Nephron (organoid): Measurements from ENCODE around the gene SNTB2.

Experiments
- H3K27ac Mint-ChIP-seq, 3 experiments: 2 replicates each; pipeline ENCODE4 v1.8.0; 2020; ENCODE audit warnings: mixed read lengths in 3 of 3, mild to moderate bottlenecking in 2 of 3, moderate library complexity in 1 of 3
- H3K27me3 Mint-ChIP-seq: 2 replicates; pipeline ENCODE4 v1.8.0; 2021; ENCODE audit warnings: low read depth, mild to moderate bottlenecking, moderate library complexity, mixed read lengths
- H3K36me3 Mint-ChIP-seq: 2 replicates; pipeline ENCODE4 v1.8.0; 2020; ENCODE audit warnings: low read depth, mixed read lengths
- H3K4me1 Mint-ChIP-seq: 2 replicates; pipeline ENCODE4 v1.8.0; 2020; ENCODE audit warnings: mixed read lengths
- H3K4me3 Mint-ChIP-seq, 3 experiments: 2 replicates each; pipeline ENCODE4 v1.8.0; 2020; ENCODE audit warnings: mild to moderate bottlenecking in 3 of 3, mixed read lengths in 3 of 3, moderate library complexity in 2 of 3
- H3K9me3 Mint-ChIP-seq: 2 replicates; pipeline ENCODE4 v1.8.0; 2020; ENCODE audit warnings: mixed read lengths
- CTCF ChIP-seq, 3 experiments: fragments of 200-600 bp; sonication (generic); IDR thresholded peaks; one replicate each; pipeline ENCODE4 v1.5.0; 2021; ENCODE audit warnings: antibody characterized with exemption in 3 of 3; ENCODE audit not compliant: unreplicated experiment in 3 of 3

The SNTB2 gene

DNA sequence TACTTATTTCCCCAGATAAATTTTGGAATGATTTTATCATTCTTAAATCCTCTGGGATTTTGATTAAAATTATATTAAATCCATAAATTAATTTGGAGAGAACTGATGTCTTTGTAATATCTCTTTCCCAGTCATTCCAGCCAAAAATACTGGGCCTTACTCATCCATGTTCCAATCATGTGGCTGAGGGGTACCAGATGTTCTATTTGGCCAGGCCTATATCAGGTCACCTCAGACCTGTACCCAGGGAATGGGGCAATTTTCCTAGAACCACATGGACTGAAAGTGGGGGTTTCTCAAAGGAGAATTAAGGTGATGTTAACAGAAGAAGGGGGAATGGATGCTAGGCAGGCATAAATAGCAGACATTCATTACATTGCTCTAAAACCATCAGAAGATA, 7.5 kb downstream of the SNTB2 start:
- Mint-ChIP-seq H3K27ac (peak overlapping the region in 1 of 3 experiments; percentile 59), H3K27me3 (no peaks in the 10 kb centered on the region), H3K4me3 (no peak overlapping the region), H3K36me3 (peaks cover 6% of the 10 kb centered on the region), H3K9me3 (no peaks in the 10 kb centered on the region), H3K4me1 (peaks cover 51% of the 10 kb centered on the region)
- TF ChIP-seq CTCF (IDR thresholded peaks at IDR 0.05; ENCODE audit: unreplicated experiment in 3 of 3): no peak

- Mint-ChIP-seq H3K36me3 (peaks cover 6% of the 10 kb centered on the region), H3K4me3 (no peak overlapping the region), H3K9me3 (no peaks in the 10 kb centered on the region), H3K4me1 (peaks cover 53% of the 10 kb centered on the region), H3K27me3 (no peaks in the 10 kb centered on the region), H3K27ac (no peak overlapping the region)
- no peak for TF ChIP-seq CTCF (IDR thresholded peaks at IDR 0.05; ENCODE audit: unreplicated experiment in 3 of 3)
Observed at GRCh38 chr16:69195369-69196029, 8.5 kb downstream of the SNTB2 start.

GRCh38 chr16:69197573-69197972, 10.6 kb downstream of the SNTB2 start:
- Mint-ChIP-seq H3K27ac (peak overlapping the region in 1 of 3 experiments; percentile 64), H3K4me3 (no peak overlapping the region)
- no peak for TF ChIP-seq CTCF (IDR thresholded peaks at IDR 0.05; ENCODE audit: unreplicated experiment in 3 of 3)

DNA sequence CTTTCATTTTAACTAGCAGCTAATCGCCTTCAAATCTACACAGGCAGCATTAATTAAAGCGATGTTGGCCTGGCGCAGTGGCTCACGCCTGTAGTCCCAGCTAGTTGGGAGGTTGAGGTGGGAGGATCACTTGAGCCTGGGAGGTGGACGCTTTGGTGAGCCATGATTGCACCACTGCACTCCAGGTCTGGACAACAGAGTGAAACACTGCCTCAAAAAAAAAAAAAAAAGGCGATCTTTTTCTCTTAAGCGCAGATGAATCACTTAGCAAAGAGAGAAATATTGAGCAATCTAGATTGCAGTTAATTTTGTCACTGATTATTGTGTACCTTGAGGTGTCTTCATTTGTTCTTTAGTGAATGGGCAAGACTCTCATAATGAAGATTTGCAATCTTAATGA, 12.4 kb downstream of the SNTB2 start:
- H3K36me3 Mint-ChIP-seq: no peaks in the 10 kb centered on the region
- no peaks in the 10 kb centered on the region for H3K9me3 Mint-ChIP-seq
- H3K4me3 Mint-ChIP-seq: no peak overlapping the region
- H3K27me3 Mint-ChIP-seq: no peaks in the 10 kb centered on the region
- peaks cover 46% of the 10 kb centered on the region for H3K4me1 Mint-ChIP-seq
- peak overlapping the region in 2 of 3 experiments; percentile 21 to 31 for H3K27ac Mint-ChIP-seq
- no peak for TF ChIP-seq CTCF (IDR thresholded peaks at IDR 0.05; ENCODE audit: unreplicated experiment in 3 of 3)

More at GRCh38 chr16:69197573-69197972, 10.6 kb downstream of the SNTB2 start:
- H3K9me3 Mint-ChIP-seq: no peaks in the 10 kb centered on the region
- peaks cover 54% of the 10 kb centered on the region for H3K4me1 Mint-ChIP-seq
- no peaks in the 10 kb centered on the region for H3K27me3 Mint-ChIP-seq
- H3K36me3 Mint-ChIP-seq: no peaks in the 10 kb centered on the region

DNA sequence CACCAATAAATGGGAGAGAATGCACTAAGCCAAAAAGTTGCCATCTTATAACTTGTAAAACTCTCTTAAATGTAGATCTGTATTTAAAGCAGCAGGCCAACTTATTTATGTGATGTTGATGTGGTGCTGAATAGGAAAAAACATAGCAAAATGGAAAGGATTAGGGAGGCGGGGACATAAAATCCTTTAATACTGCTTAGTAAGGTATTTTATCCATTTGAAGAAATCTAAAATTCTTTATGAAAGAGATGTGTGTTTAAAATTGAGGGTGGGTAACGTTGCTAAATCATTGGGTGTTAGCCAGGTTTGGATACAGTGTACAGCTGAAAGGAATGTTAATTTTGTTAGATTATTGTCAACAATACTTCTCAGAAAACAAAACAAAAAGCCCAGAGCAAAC, 14.3 kb downstream of the SNTB2 start:
- Mint-ChIP-seq H3K9me3 (no peaks in the 10 kb centered on the region), H3K27me3 (no peaks in the 10 kb centered on the region), H3K36me3 (peaks cover 4% of the 10 kb centered on the region), H3K27ac (peak overlapping the region in 1 of 3 experiments; percentile 67), H3K4me3 (no peak overlapping the region), H3K4me1 (peaks cover 48% of the 10 kb centered on the region)
- no peak for TF ChIP-seq CTCF (IDR thresholded peaks at IDR 0.05; ENCODE audit: unreplicated experiment in 3 of 3)

DNA sequence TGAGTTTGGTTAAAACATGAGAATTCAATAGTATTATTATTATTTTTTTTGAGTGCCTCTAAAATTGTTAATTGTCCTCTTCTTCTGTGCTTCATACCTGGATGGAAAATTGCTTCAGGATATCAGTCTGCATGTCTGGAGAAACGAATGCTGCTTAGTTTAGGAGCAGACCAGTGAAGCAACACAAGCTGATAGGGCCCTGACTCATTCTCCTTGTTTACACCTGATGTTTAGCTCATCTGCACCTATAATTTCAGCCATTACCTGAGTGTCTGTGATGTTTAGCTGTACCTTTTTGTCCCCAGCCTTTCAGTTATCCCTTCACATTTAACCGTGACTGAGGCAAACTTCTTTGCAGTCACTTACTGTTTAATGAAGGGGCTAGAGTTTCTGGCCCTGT, 14.8 kb downstream of the SNTB2 start:
- Mint-ChIP-seq H3K4me1 (peaks cover 46% of the 10 kb centered on the region), H3K9me3 (no peaks in the 10 kb centered on the region), H3K4me3 (no peak overlapping the region), H3K36me3 (peaks cover 4% of the 10 kb centered on the region), H3K27ac (peak overlapping the region; percentile 2 to 67 (median 36)), H3K27me3 (no peaks in the 10 kb centered on the region)
- TF ChIP-seq CTCF (IDR thresholded peaks at IDR 0.05; ENCODE audit: unreplicated experiment in 3 of 3): no peak
